Neural progenitor cell (in vitro differentiated cells): ENCODE measurements around the gene MSI2. TPM values are rescaled to one million over a fixed set of nuclear protein-coding genes. Genes with fewer than 3 reads are reported as not detected.
A peak's percentile ranks its signal among the peaks of the same experiment; 100 is the strongest.

ENCODE experiments used
- DNase-seq: peaks from one replicate; pipeline ENCODE4 v3.0.0-alpha.2; 2016; ENCODE audit warnings: low spot score
- H2AFZ ChIP-seq: fragments of 200-600 bp; sonication (generic); replicated peaks from 2 replicates; pipeline ENCODE4 v1.6.1; 2016; ENCODE audit warnings: antibody characterized with exemption
- H3F3A ChIP-seq: fragments of 200-600 bp; sonication (generic); 2 replicates; pipeline ENCODE4 v1.6.1; 2016; ENCODE audit warnings: antibody characterized with exemption, low read depth
- H3K27ac ChIP-seq: fragments of 200-600 bp; sonication (generic); 2 replicates; pipeline ENCODE4 v1.5.1; 2016; ENCODE audit warnings: mild to moderate bottlenecking
- H3K27me3 ChIP-seq: fragments of 200-600 bp; sonication (generic); 2 replicates; pipeline ENCODE4 v1.6.1; 2016; ENCODE audit warnings: mild to moderate bottlenecking, moderate library complexity
- H3K36me3 ChIP-seq: fragments of 200-600 bp; sonication (generic); 2 replicates; pipeline ENCODE4 v1.5.1; 2016
- H3K4me1 ChIP-seq: fragments of 200-600 bp; sonication (generic); 2 replicates; pipeline ENCODE4 v1.6.1; 2016; ENCODE audit warnings: mixed run types
- H3K4me2 ChIP-seq: fragments of 200-600 bp; sonication (generic); 2 replicates; pipeline ENCODE4 v1.6.1; 2016
- H3K4me3 ChIP-seq: fragments of 200-600 bp; sonication (generic); 2 replicates; pipeline ENCODE4 v1.5.1; 2016
- H3K79me2 ChIP-seq: fragments of 200-600 bp; sonication (generic); 2 replicates; pipeline ENCODE4 v1.6.1; 2016; ENCODE audit warnings: low read depth
- H3K9ac ChIP-seq: fragments of 200-600 bp; sonication (generic); 2 replicates; pipeline ENCODE4 v1.6.1; 2016
- H3K9me3 ChIP-seq: fragments of 200-600 bp; sonication (generic); 2 replicates; pipeline ENCODE4 v1.5.1; 2016; ENCODE audit warnings: low read depth
- H4K20me1 ChIP-seq: fragments of 200-600 bp; sonication (generic); 2 replicates; pipeline ENCODE4 v1.6.1; 2016; ENCODE audit warnings: low read depth
- H3K27ac Mint-ChIP-seq: 3 replicates; pipeline ENCODE4 v1.8.0; 2021; ENCODE audit warnings: mixed read lengths
- H3K27me3 Mint-ChIP-seq: 2 replicates; pipeline ENCODE4 v1.8.0; 2022; ENCODE audit warnings: low read depth, mild to moderate bottlenecking, inconsistent platforms, moderate library complexity, mixed read lengths; ENCODE audit not compliant: insufficient read depth
- H3K36me3 Mint-ChIP-seq: 3 replicates; pipeline ENCODE4 v1.8.0; 2021; ENCODE audit warnings: mixed read lengths
- H3K4me1 Mint-ChIP-seq: 3 replicates; pipeline ENCODE4 v1.8.0; 2021; ENCODE audit warnings: mixed read lengths
- H3K4me3 Mint-ChIP-seq: 3 replicates; pipeline ENCODE4 v1.8.0; 2021; ENCODE audit warnings: mild to moderate bottlenecking, moderate library complexity, mixed read lengths
- H3K9me3 Mint-ChIP-seq: 3 replicates; pipeline ENCODE4 v1.8.0; 2020; ENCODE audit warnings: mixed read lengths
- CTCF ChIP-seq: fragments of 200-600 bp; sonication (generic); IDR thresholded peaks from 2 replicates; pipeline ENCODE4 v1.5.1; 2017; ENCODE audit warnings: antibody characterized with exemption, mild to moderate bottlenecking
- EZH2 ChIP-seq: fragments of 200-600 bp; sonication (generic); IDR thresholded peaks from 2 replicates; pipeline ENCODE4 v1.6.1; 2017; ENCODE audit warnings: antibody characterized with exemption, mild to moderate bottlenecking, moderate library complexity
- EZH2phosphoT487 ChIP-seq: fragments of 200-600 bp; sonication (generic); IDR thresholded peaks from 2 replicates; pipeline ENCODE4 v1.6.1; 2017; ENCODE audit warnings: antibody characterized with exemption
- total RNA-seq: library from RNA; depleted of rRNA; stranded (reverse); fragments of >200 nt; gene quantifications from 2 replicates; pipeline ENCODE4 v1.2.3, GENCODE V29; 2015; ENCODE audit warnings: low replicate concordance

MSI2 gene
- total RNA-seq, 1 donor from 2014 or later, result 96.9 TPM

DNA sequence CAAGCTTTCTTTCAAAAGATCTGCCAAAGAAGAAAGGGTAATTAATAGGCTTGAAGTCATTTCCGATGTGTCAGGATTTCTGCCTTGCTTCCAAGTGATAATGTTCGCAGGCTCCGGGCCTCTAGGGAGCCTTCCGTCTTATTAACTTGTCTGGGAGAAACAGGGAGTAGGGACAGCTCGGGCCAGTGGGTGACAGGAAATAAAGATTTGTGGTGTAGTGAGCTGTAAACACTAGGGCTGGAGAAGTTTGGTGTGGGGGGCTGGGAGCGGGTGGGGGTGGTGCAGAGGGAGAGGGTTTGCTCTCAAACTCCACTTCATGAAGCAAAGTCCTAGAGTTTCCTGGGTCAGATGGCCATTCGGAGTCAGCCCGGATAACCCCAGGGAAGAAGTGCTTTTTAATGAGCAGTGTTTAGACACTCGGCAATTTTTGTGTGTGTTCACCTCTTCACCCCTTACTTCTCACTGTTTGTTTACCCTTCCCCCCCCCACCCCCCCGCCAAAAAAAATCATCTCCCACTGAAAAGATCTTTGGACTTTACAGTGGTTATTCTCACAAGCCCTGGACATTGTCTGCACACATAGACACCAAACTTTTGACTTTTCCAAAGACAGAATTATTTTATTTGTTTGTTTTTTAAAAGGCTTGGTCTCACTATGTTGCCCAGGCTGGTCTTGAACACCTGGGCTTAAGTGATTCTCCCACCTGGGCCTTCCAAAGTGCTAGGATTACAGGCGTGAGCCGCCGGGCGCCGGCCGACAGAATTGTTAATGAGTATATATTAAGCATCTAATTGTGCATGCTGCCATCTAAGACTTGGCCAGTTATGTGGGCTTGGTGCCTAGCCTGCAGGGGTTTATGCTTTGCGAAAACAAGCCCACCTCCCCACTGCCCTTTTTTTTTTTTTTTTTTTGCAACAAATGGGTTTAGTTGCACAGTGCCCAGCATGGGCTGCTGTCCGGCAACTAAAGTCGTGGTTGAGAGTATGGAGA, 292.4 kb downstream of the MSI2 start:
- H2AFZ ChIP-seq, result no peak overlapping the region
- Mint-ChIP-seq H3K4me3 (peak overlapping the region; percentile 78), H3K27ac (peak overlapping the region; percentile 92), H3K9me3 (no peaks in the 10 kb centered on the region), H3K4me1 (peaks cover 100% of the 10 kb centered on the region), H3K36me3 (peaks cover 2% of the 10 kb centered on the region), H3K27me3 (peaks cover 15% of the 10 kb centered on the region)
- peaks cover 62% of the 10 kb centered on the region for H3F3A ChIP-seq
- H4K20me1 ChIP-seq, result peaks cover 94% of the 10 kb centered on the region
- H3K9me3 ChIP-seq, result no peaks in the 10 kb centered on the region
- no peaks in the 10 kb centered on the region for H3K36me3 ChIP-seq
- H3K27me3 ChIP-seq, result no peaks in the 10 kb centered on the region
- peak overlapping the region; percentile 46 for H3K4me2 ChIP-seq
- DNase-seq, result no peak
- H3K4me3 ChIP-seq, result no peak overlapping the region
- peaks cover 72% of the 10 kb centered on the region for H3K79me2 ChIP-seq
- H3K27ac ChIP-seq, result peak overlapping the region; percentile 67
- peaks cover 97% of the 10 kb centered on the region for H3K4me1 ChIP-seq
- H3K9ac ChIP-seq, result no peak overlapping the region
- no peak for TF ChIP-seq EZH2
- no peak for TF ChIP-seq CTCF
- TF ChIP-seq EZH2phosphoT487, result no peak

DNA sequence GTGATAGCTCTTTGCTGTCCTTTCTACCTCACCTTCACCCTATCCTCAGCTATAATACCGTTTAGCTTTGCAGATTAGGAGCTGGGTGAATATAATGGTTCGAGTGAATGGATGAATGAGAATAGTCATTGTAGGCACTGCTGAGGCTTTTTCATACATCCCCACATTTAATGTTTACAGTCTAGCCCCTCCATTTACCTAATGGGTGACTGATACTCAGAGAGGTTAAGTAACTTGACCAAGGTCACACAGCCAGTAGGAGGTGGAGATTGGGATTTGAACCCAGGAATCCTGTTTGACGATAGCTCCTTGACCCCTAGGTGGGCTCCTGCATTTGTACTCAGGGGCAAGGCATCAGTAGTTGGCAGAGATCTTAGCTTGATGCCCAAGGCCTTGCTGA, 293.1 kb downstream of the MSI2 start:
- DNase-seq, result no peak
- no peaks in the 10 kb centered on the region for H3K27me3 ChIP-seq
- H3F3A ChIP-seq, result peaks cover 70% of the 10 kb centered on the region
- Mint-ChIP-seq H3K27me3 (peaks cover 13% of the 10 kb centered on the region), H3K4me1 (peaks cover 100% of the 10 kb centered on the region), H3K27ac (peak overlapping the region; percentile 92), H3K9me3 (no peaks in the 10 kb centered on the region), H3K36me3 (peaks cover 2% of the 10 kb centered on the region), H3K4me3 (peak overlapping the region; percentile 34)
- peaks cover 68% of the 10 kb centered on the region for H3K79me2 ChIP-seq
- no peak overlapping the region for H3K9ac ChIP-seq
- H3K9me3 ChIP-seq, result no peaks in the 10 kb centered on the region
- H4K20me1 ChIP-seq, result peaks cover 94% of the 10 kb centered on the region
- H3K4me2 ChIP-seq, result peak overlapping the region; percentile 68
- H3K4me1 ChIP-seq, result peaks cover 95% of the 10 kb centered on the region
- peak overlapping the region; percentile 65 for H3K27ac ChIP-seq
- H2AFZ ChIP-seq, result no peak overlapping the region
- H3K4me3 ChIP-seq, result no peak overlapping the region
- TF ChIP-seq EZH2phosphoT487 (no peak), CTCF (no peak), EZH2 (no peak)
- no peaks in the 10 kb centered on the region for H3K36me3 ChIP-seq

DNA sequence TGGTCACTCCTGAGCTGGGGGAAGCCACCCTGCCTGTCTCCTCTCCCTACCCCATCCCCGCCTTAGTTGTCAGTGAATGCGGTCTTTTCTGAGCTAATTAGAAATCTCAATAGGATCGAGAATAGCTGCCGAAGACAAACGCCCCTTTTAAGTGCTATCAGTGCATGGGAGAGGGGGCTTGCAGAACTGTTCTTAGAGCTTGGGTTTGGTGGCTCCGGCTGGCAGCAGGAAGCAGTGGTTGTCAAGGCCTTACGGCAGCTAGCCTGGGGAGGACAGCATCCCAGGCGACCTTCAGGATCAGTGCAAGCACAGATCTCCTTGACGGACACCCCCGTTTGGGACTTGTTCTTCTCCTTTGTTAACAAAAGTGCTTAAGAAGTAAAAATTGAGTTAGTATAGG, 293.7 kb downstream of the MSI2 start:
- DNase-seq, result peak; percentile 75
- H3K9ac ChIP-seq, result no peak overlapping the region
- Mint-ChIP-seq H3K36me3 (peaks cover 2% of the 10 kb centered on the region), H3K27ac (peak overlapping the region; percentile 69), H3K9me3 (no peaks in the 10 kb centered on the region), H3K27me3 (peaks cover 14% of the 10 kb centered on the region), H3K4me3 (no peak overlapping the region), H3K4me1 (peaks cover 100% of the 10 kb centered on the region)
- H3K4me3 ChIP-seq, result peak overlapping the region; percentile 1
- no peaks in the 10 kb centered on the region for H3K27me3 ChIP-seq
- H3K36me3 ChIP-seq, result no peaks in the 10 kb centered on the region
- H3K9me3 ChIP-seq, result no peaks in the 10 kb centered on the region
- peaks cover 68% of the 10 kb centered on the region for H3K79me2 ChIP-seq
- no peak overlapping the region for H2AFZ ChIP-seq
- H3K4me1 ChIP-seq, result peaks cover 95% of the 10 kb centered on the region
- H4K20me1 ChIP-seq, result peaks cover 94% of the 10 kb centered on the region
- peak overlapping the region; percentile 65 for H3K27ac ChIP-seq
- peaks cover 73% of the 10 kb centered on the region for H3F3A ChIP-seq
- TF ChIP-seq EZH2, result no peak
- TF ChIP-seq EZH2phosphoT487, result no peak
- TF ChIP-seq CTCF, result no peak
- H3K4me2 ChIP-seq, result peak overlapping the region; percentile 68
